ENCODE measurements around the gene CDK14.

DNA sequence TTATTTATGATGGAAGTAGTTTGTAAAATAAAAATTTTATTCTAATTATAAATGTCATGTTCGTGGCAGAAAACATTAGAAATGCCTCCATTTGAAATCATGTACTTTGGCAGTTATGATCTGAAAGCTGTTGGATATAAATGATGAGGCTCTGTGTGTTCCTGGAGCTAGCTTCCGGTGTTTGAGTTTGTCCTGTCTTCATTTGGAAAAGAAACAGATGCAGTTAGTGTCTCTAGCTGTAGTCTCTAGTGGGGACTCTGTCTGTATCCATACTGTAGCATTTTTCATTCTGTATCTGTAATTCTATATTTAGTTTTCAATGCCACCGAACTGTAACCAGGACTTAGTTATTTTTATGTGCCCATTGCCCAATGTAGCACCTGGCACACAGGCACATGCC, 471.1 kb downstream of the CDK14 start:
- TF ChIP-seq POLR2A (IDR thresholded peaks at IDR 0.05), result no peak
- TF ChIP-seq, protein P1, sequence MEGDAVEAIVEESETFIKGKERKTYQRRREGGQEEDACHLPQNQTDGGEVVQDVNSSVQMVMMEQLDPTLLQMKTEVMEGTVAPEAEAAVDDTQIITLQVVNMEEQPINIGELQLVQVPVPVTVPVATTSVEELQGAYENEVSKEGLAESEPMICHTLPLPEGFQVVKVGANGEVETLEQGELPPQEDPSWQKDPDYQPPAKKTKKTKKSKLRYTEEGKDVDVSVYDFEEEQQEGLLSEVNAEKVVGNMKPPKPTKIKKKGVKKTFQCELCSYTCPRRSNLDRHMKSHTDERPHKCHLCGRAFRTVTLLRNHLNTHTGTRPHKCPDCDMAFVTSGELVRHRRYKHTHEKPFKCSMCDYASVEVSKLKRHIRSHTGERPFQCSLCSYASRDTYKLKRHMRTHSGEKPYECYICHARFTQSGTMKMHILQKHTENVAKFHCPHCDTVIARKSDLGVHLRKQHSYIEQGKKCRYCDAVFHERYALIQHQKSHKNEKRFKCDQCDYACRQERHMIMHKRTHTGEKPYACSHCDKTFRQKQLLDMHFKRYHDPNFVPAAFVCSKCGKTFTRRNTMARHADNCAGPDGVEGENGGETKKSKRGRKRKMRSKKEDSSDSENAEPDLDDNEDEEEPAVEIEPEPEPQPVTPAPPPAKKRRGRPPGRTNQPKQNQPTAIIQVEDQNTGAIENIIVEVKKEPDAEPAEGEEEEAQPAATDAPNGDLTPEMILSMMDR (IDR thresholded peaks at IDR 0.05), result no peak
- TF ChIP-seq POLR2AphosphoS5 (IDR thresholded peaks at IDR 0.05), result no peak
